Peyer's patch (tissue), 4 donors: Measurements from ENCODE around the gene TCF4.

Experiments
- CTCF ChIP-seq, 6 experiments: fragments of 450-650 bp in 4 of 6; fragments of 200-600 bp in 2 of 6; sonication (generic) in 1 of 6; IDR thresholded peaks; one replicate each; pipeline ENCODE4 v1.5.1; 2017 to 2019; ENCODE audit warnings: antibody characterized with exemption in 6 of 6, mild to moderate bottlenecking in 3 of 6, moderate library complexity in 1 of 6
- POLR2A ChIP-seq, 2 donors: fragments of 450-650 bp; IDR thresholded peaks; one replicate each; pipeline ENCODE4 v1.5.1; 2017; ENCODE audit warnings: antibody characterized with exemption in 2 of 2, mild to moderate bottlenecking in 2 of 2, moderate library complexity in 2 of 2

- TF ChIP-seq CTCF (IDR thresholded peaks at IDR 0.05), result no peak
- TF ChIP-seq POLR2A (IDR thresholded peaks at IDR 0.05), result no peak
Observed at GRCh38 chr18:55345103-55345950, 242.7 kb downstream of the TCF4 start.
